ENCODE data around the gene SORCS2. TPM values are rescaled to one million over a fixed set of nuclear protein-coding genes. Genes with fewer than 3 reads are reported as not detected.

Gene SORCS2
- total and polyA plus RNA-seq, 2 of the 8 experiments (the other 6 are each of a cell fraction or from before 2014, with no cell fraction given) = 0.36 to 1.8 TPM

GRCh38 chr4:7716010-7716721 is 523.8 kb downstream of the SORCS2 start (continued):
- TF ChIP-seq CHD7 (IDR thresholded peaks at IDR 0.05; ENCODE audit: insufficient replicate concordance, low read length) = no peak
- no peak for TF ChIP-seq GABPA (IDR thresholded peaks at IDR 0.05; ENCODE audit: borderline replicate concordance, insufficient read depth, low read length)
